Activated CD8-positive, alpha-beta memory T cell treated with anti-CD3 and anti-CD28 coated beads, Interleukin-2, amount 50 U/mL, for 24 hours (primary cell): Measurements from ENCODE around the gene LATS1.
A peak's percentile ranks its signal among the peaks of the same experiment; 100 is the strongest.

Experiments used
- DNase-seq: peaks from one replicate; pipeline ENCODE4 v3.0.0-alpha.2; 2020; ENCODE audit errors: extremely low read depth

The LATS1 gene

GRCh38 chr6:149660028-149660427, 57.9 kb downstream of the LATS1 start:
- DNase-seq: no peak

DNA sequence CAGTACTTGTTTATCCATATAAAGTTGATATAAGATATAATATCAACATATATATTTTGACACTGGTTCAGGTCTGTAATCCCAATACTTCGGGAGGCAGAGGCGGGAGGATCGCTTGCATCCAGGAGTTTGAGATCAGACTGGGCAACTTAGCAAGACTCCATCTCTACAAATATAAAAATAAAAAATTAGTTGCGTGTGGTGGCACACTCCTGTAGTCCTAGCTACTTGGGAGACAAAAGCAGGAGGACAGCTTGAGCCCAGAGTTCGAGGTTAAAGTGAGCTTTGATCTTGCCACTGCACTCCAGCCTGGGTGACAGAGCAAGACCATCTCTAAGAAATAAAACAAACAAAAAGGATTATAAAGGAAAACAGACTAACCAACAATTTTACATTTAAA, 60.5 kb downstream of the LATS1 start:
- DNase-seq: no peak

GRCh38 chr6:149651056-149651455, 66.8 kb downstream of the LATS1 start:
- no peak for DNase-seq

DNA sequence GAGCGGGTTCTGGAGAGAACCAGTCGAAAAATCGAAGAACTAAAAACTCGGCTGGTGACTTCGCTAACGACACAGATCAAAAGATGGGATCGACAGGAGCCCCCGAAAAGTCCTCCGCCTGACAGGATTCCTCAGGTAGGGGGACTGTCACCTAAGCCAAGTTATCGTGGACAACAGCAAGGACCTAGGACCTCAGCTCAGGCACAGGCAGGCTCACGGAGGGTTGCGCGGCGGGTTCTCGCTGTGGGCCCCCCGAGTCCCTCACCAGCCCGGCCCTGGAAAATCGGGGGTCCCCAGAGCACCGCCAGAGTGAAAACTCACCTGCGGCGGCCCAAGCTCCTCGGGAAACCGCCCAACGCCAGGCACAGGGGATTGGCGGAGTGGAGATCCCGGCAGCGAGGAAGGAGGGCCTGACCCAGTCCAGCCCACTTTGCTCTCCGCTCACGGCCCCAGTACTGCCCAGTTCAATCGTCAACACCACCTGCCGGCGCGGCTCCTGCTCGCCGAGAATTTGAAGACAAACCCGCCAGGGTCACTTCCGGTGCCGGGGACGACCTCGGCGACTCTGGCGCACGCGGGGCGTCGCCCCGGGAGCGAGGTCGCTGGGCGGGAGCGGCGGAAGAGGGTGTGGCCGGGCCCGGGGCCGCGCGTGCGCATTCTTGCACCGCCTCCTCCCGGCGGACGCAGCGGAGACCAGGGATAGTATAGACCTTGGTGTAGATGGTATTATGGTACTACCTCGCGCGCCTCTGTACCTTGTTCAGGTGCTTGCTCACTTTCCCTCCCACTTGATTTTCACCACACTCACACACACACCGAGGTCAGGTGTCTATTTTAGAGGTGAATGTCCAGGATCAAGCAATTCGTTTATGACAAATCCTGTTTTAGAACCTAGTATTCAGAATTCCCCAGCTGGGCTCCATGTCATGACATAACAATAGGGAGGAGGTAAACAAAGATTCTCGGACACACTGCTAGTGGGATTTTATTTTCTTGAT, 69.5 kb downstream of the LATS1 start, which contains the start of gene KATNA1:
TSS of gene KATNA1 (minus strand) at position 567 of the 998 bp plus-strand sequence. CDS start 10,167 bp downstream, outside the sequence.
- peak; percentile 71 for DNase-seq

DNA sequence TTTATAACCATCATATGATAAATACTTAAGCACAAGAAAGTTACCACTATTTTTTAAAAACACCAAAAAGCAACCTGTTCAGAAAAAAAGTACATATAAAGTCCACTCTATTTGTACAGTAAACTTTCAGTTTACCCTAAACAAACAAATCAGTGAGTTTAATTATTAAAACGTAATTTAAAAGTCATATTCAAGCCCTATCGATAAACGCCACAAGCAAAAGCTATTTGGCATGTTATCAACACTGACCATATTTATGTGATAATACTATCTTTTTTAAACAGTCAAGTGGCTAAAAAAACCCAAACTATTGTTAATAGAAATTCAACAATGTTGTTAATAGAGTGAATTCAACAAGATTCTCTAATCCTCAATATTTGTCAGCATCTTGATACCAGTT, 71.3 kb downstream of the LATS1 start:
- DNase-seq: no peak

- no peak for DNase-seq
Measured at GRCh38 chr6:149642829-149643580, 74.9 kb downstream of the LATS1 start.

DNA sequence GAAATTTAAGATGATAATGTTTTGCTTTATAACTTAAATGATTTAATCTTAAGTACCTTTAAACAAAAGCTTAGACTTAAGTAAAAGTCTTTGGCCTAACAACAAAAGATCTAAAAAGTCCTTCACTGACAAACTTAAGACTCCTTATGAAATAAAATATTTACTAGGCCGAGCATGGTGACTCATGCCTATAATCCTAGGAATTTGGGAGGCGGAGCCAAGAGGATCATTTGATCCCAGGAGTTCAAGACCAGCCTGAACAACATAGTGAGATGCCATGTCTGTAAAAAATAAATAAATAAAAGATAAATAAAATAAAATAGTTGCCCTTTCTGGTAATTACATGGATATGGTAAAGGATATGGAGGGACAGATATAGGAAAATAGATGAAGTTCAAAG, 81.8 kb downstream of the LATS1 start:
- no peak for DNase-seq

DNA sequence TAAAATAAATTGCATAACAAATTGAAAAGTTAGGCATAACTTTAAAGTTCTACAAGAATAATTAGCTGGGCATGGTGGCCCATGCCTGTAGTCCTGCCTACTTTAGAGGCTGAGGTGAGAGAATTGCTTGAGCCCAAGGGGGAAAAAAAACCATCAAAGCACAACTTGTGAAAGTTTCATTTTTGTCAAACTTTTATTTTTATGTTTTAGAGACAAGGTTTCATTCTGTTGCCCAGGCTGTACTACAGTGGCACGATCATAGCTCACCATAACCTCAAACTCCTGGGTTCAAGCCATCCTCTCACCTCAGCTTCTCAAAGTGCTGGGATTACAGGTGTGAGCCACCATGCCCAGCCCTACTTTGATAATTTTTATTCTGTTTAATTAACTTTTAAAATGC, 83.6 kb downstream of the LATS1 start:
- DNase-seq: no peak

DNA sequence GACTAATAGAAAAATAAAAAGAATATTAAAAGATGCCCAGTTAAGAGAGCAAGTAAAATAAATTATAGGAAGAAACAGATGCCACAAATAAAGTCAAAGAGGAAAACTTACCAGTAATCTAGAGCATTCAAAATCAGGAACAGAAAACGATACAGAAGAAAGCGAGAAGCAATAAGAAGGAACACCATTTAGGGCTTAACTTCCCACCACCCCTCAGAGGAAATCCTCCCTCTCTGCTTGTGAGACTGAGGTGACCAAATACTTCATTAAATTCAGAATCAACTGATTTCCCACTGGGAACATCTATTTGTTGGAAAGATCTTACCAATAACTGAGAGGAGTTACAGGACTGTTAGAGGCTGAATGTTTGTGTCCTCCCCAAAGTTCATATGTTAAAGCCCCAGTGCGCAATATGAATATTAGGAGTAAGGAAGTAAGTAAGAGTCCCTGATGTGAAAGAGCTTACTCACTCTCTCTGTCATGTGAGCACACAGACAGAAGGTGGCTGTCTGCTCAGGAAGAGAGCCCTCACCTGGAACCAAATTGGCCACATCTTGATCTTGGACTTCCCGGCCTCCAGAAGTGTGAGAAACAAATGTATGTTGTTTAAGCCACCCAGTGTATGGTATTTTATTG, 88.9 kb downstream of the LATS1 start:
- DNase-seq: no peak

DNA sequence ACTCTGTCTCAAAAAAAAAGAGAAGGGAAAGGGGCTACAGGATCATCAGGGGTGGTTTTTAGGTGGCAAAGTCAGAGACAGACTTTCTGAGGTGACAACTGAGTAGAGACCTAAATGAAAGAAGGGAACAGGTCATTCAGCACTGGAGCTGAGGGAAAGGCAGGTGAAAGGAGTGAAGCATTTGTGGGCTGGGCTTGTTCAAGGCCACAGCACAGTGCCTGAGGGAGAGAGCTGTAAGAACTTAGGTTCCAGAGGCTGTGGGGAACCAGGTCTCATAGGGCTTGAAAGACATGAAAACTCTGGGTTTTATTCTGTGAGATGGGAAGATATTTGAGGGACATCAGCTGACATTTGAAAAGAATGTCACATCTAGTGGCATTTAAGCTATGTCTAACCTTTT, 90.2 kb downstream of the LATS1 start:
- no peak for DNase-seq

GRCh38 chr6:149615805-149616204, 102.1 kb downstream of the LATS1 start:
- no peak for DNase-seq

DNA sequence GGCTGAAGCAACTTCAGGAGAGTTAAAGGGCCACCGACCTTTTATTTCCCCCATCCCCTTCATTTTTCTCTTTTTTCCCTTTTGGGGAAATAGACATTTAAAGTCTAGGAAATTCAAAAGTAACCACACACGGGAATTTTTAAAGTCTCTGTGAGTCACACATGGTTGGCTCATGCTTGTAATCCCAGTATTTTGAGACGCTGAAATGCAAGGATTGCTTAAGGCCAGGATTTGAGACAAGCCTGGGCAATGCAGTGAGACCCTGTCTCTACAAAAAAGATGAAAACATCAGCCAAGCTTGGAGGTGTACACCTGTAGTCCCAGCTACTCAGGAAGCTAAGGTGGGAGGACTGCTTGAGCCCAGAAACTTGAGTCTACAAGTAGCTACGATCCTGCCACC, 103.6 kb downstream of the LATS1 start:
- no peak for DNase-seq

GRCh38 chr6:149608381-149608982, 109.4 kb downstream of the LATS1 start:
- DNase-seq: no peak
